HepG2 (cell line): Measurements from ENCODE around the gene UNC5A. TPM values are rescaled to one million over a fixed set of nuclear protein-coding genes. Genes with fewer than 3 reads are reported as not detected.

Source experiments
- ATAC-seq: fragments of 200-7000 bp; cut with Tn5 transposase; 3 replicates; pipeline ENCODE4 v1.9.1; 2020; ENCODE audit warnings: mild to moderate bottlenecking, moderate library complexity
- BruUV-seq: library from RNA; stranded (reverse); fragments of 400-500 nt; replicated peaks from 2 replicates; lab custom pipeline; 2021; lab: Mats Ljungman, UMichigan
- CTCF ChIA-PET: fragments of 300-600 bp; formaldehyde crosslinking; extraction: SDS; loops from one replicate; lab custom pipeline; 2021; ENCODE audit warnings: low total read pairs, inconsistent platforms, low intra/inter-chr PET ratio; lab: Yijun Ruan, JAX
- POLR2A ChIA-PET: fragments of 350-600 bp; sonication (Branson Sonifier 250); formaldehyde crosslinking; loops from one replicate; lab custom pipeline; 2020; ENCODE audit warnings: antibody characterized with exemption, inconsistent platforms; lab: Yijun Ruan, JAX
- DNase-seq: peaks from one replicate; pipeline ENCODE4 v3.0.0-alpha.2; 2015; ENCODE audit warnings: low spot score
- FAIRE-seq: peaks from 3 replicates; lab custom pipeline; 2011; peaks lifted over from hg19 to GRCh38; lab: Jason Lieb, UNC
- H2AFZ ChIP-seq: one replicate; pipeline ENCODE4 v1.6.1; 2011; ENCODE audit warnings: low read length, inconsistent platforms
- H3K27ac ChIP-seq: fragments of 300-600 bp; 3 replicates; pipeline ENCODE4 v1.8.0; 2011; ENCODE audit warnings: mixed run types, mild to moderate bottlenecking, mixed read lengths, low read length, inconsistent platforms; ENCODE audit not compliant: insufficient read depth; ENCODE audit errors: extremely low read length
- H3K27me3 ChIP-seq, 2 experiments: fragments of 200-600 bp in 1 of 2; 2 replicates in 1 of 2; 3 replicates in 1 of 2; pipeline versions ENCODE4 v1.6.0 to v1.8.0; 2011; ENCODE audit warnings: low read length in 2 of 2, mild to moderate bottlenecking in 2 of 2, moderate library complexity in 2 of 2, inconsistent platforms in 1 of 2; ENCODE audit not compliant: insufficient read depth in 2 of 2, control insufficient read depth in 1 of 2
- H3K36me3 ChIP-seq, 2 experiments: fragments of 200-600 bp in 1 of 2; replicated peaks in 1 of 2; 2 replicates in 1 of 2; 3 replicates in 1 of 2; pipeline versions ENCODE4 v1.5.1 to v1.8.0; 2011; ENCODE audit warnings: low read length in 2 of 2, inconsistent platforms in 1 of 2; ENCODE audit not compliant: insufficient read depth in 2 of 2, control insufficient read depth in 1 of 2
- H3K4me1 ChIP-seq: 2 replicates; pipeline ENCODE4 v1.5.1; 2012; ENCODE audit warnings: low read length, inconsistent platforms; ENCODE audit not compliant: insufficient read depth
- H3K4me2 ChIP-seq: 2 replicates; pipeline ENCODE4 v1.6.0; 2011; ENCODE audit warnings: low read depth, low read length, inconsistent platforms
- H3K4me3 ChIP-seq, 3 experiments: fragments of 200-600 bp in 1 of 3; sonication (generic), shearing (Covaris generic) in 1 of 3; replicated peaks in 1 of 3; 2 replicates each; pipeline ENCODE4 v1.5.1; 2011 to 2016; ENCODE audit warnings: low read length in 3 of 3, inconsistent platforms in 2 of 3, low read depth in 2 of 3, mild to moderate bottlenecking in 2 of 3, control low read depth in 1 of 3, mixed read lengths in 1 of 3; ENCODE audit not compliant: insufficient read depth in 1 of 3
- H3K79me2 ChIP-seq: one replicate; pipeline ENCODE4 v1.6.1; 2011; ENCODE audit warnings: low read length, inconsistent platforms; ENCODE audit not compliant: insufficient read depth
- H3K9ac ChIP-seq: 2 replicates; pipeline ENCODE4 v1.6.0; 2011; ENCODE audit warnings: mild to moderate bottlenecking, low read depth, low read length, inconsistent platforms; ENCODE audit not compliant: insufficient read depth
- H3K9me3 ChIP-seq: 2 replicates; pipeline ENCODE4 v1.5.1; 2012; ENCODE audit warnings: mild to moderate bottlenecking, low read length
- H4K20me1 ChIP-seq: 2 replicates; pipeline ENCODE4 v1.6.0; 2011; ENCODE audit warnings: inconsistent platforms, mild to moderate bottlenecking, low read length, moderate library complexity; ENCODE audit not compliant: insufficient read depth
- ARNT2 ChIP-seq: sonication (generic); formaldehyde crosslinking; IDR thresholded peaks from 2 replicates; pipeline ENCODE4 v1.8.0; 2022; ENCODE audit warnings: mild to moderate bottlenecking, low read depth, missing genetic modification reagents, moderate library complexity
- ATAD3A ChIP-seq: sonication (generic); formaldehyde crosslinking; IDR thresholded peaks from 2 replicates; pipeline ENCODE4 v1.4.0; 2020; ENCODE audit warnings: missing genetic modification reagents
- BCL3 ChIP-seq: sonication (generic); formaldehyde crosslinking; IDR thresholded peaks from 2 replicates; pipeline ENCODE4 v1.5.1; 2020; ENCODE audit warnings: mild to moderate bottlenecking, missing genetic modification reagents, moderate library complexity
- BRCA1 ChIP-seq: sonication (generic); formaldehyde crosslinking; IDR thresholded peaks from 2 replicates; pipeline ENCODE4 v1.4.0; 2020; ENCODE audit warnings: missing genetic modification reagents
- HOXA5 ChIP-seq: sonication (generic); formaldehyde crosslinking; IDR thresholded peaks from 2 replicates; pipeline ENCODE4 v1.4.0; 2020; ENCODE audit warnings: missing genetic modification reagents
- MED1 ChIP-seq: sonication (generic); formaldehyde crosslinking; IDR thresholded peaks from 2 replicates; pipeline ENCODE4 v1.4.0; 2020; ENCODE audit warnings: missing genetic modification reagents
- NR2F6 ChIP-seq, 2 experiments: IDR thresholded peaks; 2 replicates each; pipeline ENCODE4 v1.6.1; 2016; ENCODE audit warnings: antibody characterized with exemption in 1 of 2, mild to moderate bottlenecking in 1 of 2
- RFX1 ChIP-seq: fragments of 450-650 bp; IDR thresholded peaks from 2 replicates; pipeline ENCODE4 v1.6.1; 2017
- TEAD2 ChIP-seq: sonication (generic); formaldehyde crosslinking; IDR thresholded peaks from 2 replicates; pipeline ENCODE4 v1.9.0; 2021; ENCODE audit warnings: missing genetic modification reagents
- ZNF124 ChIP-seq: sonication (generic); formaldehyde crosslinking; IDR thresholded peaks from 2 replicates; pipeline ENCODE4 v1.4.0; 2020; ENCODE audit warnings: missing genetic modification reagents
- ZNF230 ChIP-seq: sonication (generic); formaldehyde crosslinking; IDR thresholded peaks from 2 replicates; pipeline ENCODE4 v1.4.0; 2020; ENCODE audit warnings: mild to moderate bottlenecking, missing genetic modification reagents
- ZNF451 ChIP-seq: sonication (generic); formaldehyde crosslinking; IDR thresholded peaks from 2 replicates; pipeline ENCODE4 v1.5.0; 2020; ENCODE audit warnings: mild to moderate bottlenecking, missing genetic modification reagents
- ZNF567 ChIP-seq: sonication (generic); formaldehyde crosslinking; IDR thresholded peaks from 2 replicates; pipeline ENCODE4 v1.8.1; 2023; ENCODE audit warnings: mild to moderate bottlenecking, missing genetic modification reagents, borderline replicate concordance
- WGBS: methylation state at CpG from one replicate; pipeline ENCODE4 v1.1.6; 2017; ENCODE audit warnings: low lambda C conversion rate; 5-methylcytosine and 5-hydroxymethylcytosine counted together
- in situ Hi-C: cut with HindIII; loops from 2 replicates; pipeline ENCODE4 v1.10.0; 2017; ENCODE audit warnings: low pct_unique_long_range_greater_than_20kb; ENCODE audit not compliant: extremely low pct_ligation_motif_present
- intact Hi-C: fragments of 100-400 bp; cut with micrococcal nuclease; formaldehyde crosslinking; loops from one replicate; pipeline ENCODE4 v1.10.0; 2022; ENCODE audit not compliant: unreplicated experiment
- polyA plus RNA-seq, 8 experiments: library from polyadenylated mRNA; depleted of rRNA in 3 of 8; stranded (reverse) in 7 of 8; unstranded in 1 of 8; fragments of >200 nt; fragmentation: Illumina TruSeq in 4 of 8; extraction: Trizol in 4 of 8; gene quantifications; 2 replicates each; pipeline versions ENCODE4 v1.2.1 to v1.2.3, GENCODE V29; 2011 to 2016; ENCODE audit warnings: low read depth in 4 of 8, missing spikeins in 1 of 8, mixed read lengths in 1 of 8; ENCODE audit not compliant: insufficient read depth in 1 of 8
- total RNA-seq, 5 experiments: library from RNA; depleted of rRNA; stranded (reverse); fragments of >200 nt; fragmentation: Illumina TruSeq; extraction: Trizol; gene quantifications; 2 replicates each; pipeline ENCODE4 v1.2.3, GENCODE V29; 2016; ENCODE audit warnings: low read depth in 1 of 5

UNC5A gene
- total and polyA plus RNA-seq, 2 of the 13 experiments (the other 11 are each of a cell fraction or from before 2014, with no cell fraction given) = not detected

- 38% methylated on average over 1 of the region's 8 CpGs for whole genome bisulfite sequencing
- peaks cover 15 to 78% of the 10 kb centered on the region in 2 experiments; a peak in 3 of 5 replicates for H3K27me3 ChIP-seq
- intact Hi-C loops = no loop called here
- no peaks in the 10 kb centered on the region for H3K36me3 ChIP-seq
- no peak for FAIRE-seq
- no TSS peak for BruUV-seq
- no peak for DNase-seq
- no peak overlapping the region for H3K4me3 ChIP-seq
- no peak overlapping the region for H3K9ac ChIP-seq
- H3K4me2 ChIP-seq = no peak overlapping the region
- H3K27ac ChIP-seq = no peak overlapping the region
- CTCF ChIA-PET = no interaction called here
- peaks cover 13% of the 10 kb centered on the region for H3K4me1 ChIP-seq
- TF ChIP-seq ZNF451 (CRISPR knock-in tag) (no peak), ZNF567 (no peak)
- TF ChIP-seq, all 625 proteins: peak for 0
- POLR2A ChIA-PET = no interaction called here
- Histone ChIP-seq H2AFZ (no peak overlapping the region), H3K79me2 (no peaks in the 10 kb centered on the region), H3K9me3 (no peaks in the 10 kb centered on the region), H4K20me1 (no peaks in the 10 kb centered on the region)
- in situ Hi-C loops = no loop called here
- ATAC-seq = no peak
Observed at GRCh38 chr5:176778921-176779465, 31.4 kb upstream of the UNC5A start.

GRCh38 chr5:176779537-176779936 is 30.8 kb upstream of the UNC5A start:
- Histone ChIP-seq H3K27ac (no peak overlapping the region), H3K27me3 (peaks cover 18 to 74% of the 10 kb centered on the region in 2 experiments; a peak in 4 of 5 replicates), H3K4me3 (no peak overlapping the region), H3K9me3 (no peaks in the 10 kb centered on the region), H2AFZ (no peak overlapping the region), H4K20me1 (no peaks in the 10 kb centered on the region), H3K79me2 (no peaks in the 10 kb centered on the region), H3K9ac (no peak overlapping the region), H3K4me1 (peaks cover 13% of the 10 kb centered on the region), H3K36me3 (no peaks in the 10 kb centered on the region), H3K4me2 (no peak overlapping the region)
- no TSS peak for BruUV-seq
- ChIA-PET POLR2A (no interaction called here), CTCF (no interaction called here)
- DNase-seq (no peak), ATAC-seq (no peak), FAIRE-seq (no peak)
- in situ Hi-C loops = no loop called here
- TF ChIP-seq MED1 (CRISPR knock-in tag) = no peak
- no peak for TF ChIP-seq ZNF124
- no peak for TF ChIP-seq RFX1
- no peak for TF ChIP-seq ATAD3A (CRISPR knock-in tag)
- TF ChIP-seq ZNF230 (CRISPR knock-in tag) = no peak
- TF ChIP-seq TEAD2 (CRISPR knock-in tag) = no peak
- TF ChIP-seq ARNT2 (CRISPR knock-in tag) = no peak
- no peak for TF ChIP-seq NR2F6 (IDR thresholded peaks at IDR 0.05)
- TF ChIP-seq NR2F6 (CRISPR knock-in tag; IDR thresholded peaks at IDR 0.05) = no peak
- TF ChIP-seq BCL3 (CRISPR knock-in tag) = no peak
- TF ChIP-seq HOXA5 (CRISPR knock-in tag) = no peak
- TF ChIP-seq BRCA1 (CRISPR knock-in tag) = no peak
- intact Hi-C loops = no loop called here
- 46% methylated on average over 3 of the region's 9 CpGs for WGBS
